H1 (cell line): ENCODE measurements around the gene ASTN1. TPM values are rescaled to one million over a fixed set of nuclear protein-coding genes. Genes with fewer than 3 reads are reported as not detected.

ENCODE experiments used
- CTCF ChIA-PET: fragments of 300-600 bp; sonication (Branson Sonifier 250); formaldehyde crosslinking; loops from one replicate; lab custom pipeline; 2021; ENCODE audit not compliant: partially characterized antibody; lab: Charles Lee
- POLR2A ChIA-PET: fragments of 300-600 bp; sonication (Branson Sonifier 250); formaldehyde crosslinking; loops from one replicate; lab custom pipeline; 2021; ENCODE audit warnings: inconsistent platforms; ENCODE audit not compliant: partially characterized antibody; lab: Charles Lee
- DNase-seq, 2 experiments: peaks; one replicate each; pipeline versions ENCODE4 v3.0.0 to v3.0.0-alpha.2; 2010 to 2022; ENCODE audit warnings: low spot score in 2 of 2, low read depth in 1 of 2, mixed read lengths in 1 of 2
- FAIRE-seq: peaks from 2 replicates; lab custom pipeline; 2011; peaks lifted over from hg19 to GRCh38; lab: Jason Lieb, UNC
- H2AFZ ChIP-seq: 2 replicates; pipeline ENCODE4 v1.8.1; 2012; ENCODE audit warnings: low read length, inconsistent platforms
- H2AK5ac ChIP-seq: 2 replicates; pipeline ENCODE4 v1.6.1; 2013; ENCODE audit warnings: low read depth, low read length
- H2BK120ac ChIP-seq: replicated peaks from 2 replicates; pipeline ENCODE3; 2013; ENCODE audit warnings: low read depth, low read length, inconsistent platforms
- H2BK12ac ChIP-seq: 2 replicates; pipeline ENCODE4 v1.6.1; 2013; ENCODE audit warnings: low read depth, low read length
- H2BK15ac ChIP-seq: 2 replicates; pipeline ENCODE4 v1.6.1; 2013; ENCODE audit warnings: low read length
- H2BK20ac ChIP-seq: 2 replicates; pipeline ENCODE4 v1.6.1; 2013; ENCODE audit warnings: low read length
- H2BK5ac ChIP-seq: 2 replicates; pipeline ENCODE4 v1.6.1; 2013; ENCODE audit warnings: low read depth, low read length
- H3K14ac ChIP-seq: 2 replicates; pipeline ENCODE4 v1.6.1; 2013; ENCODE audit warnings: inconsistent platforms; ENCODE audit not compliant: insufficient read length
- H3K18ac ChIP-seq: 2 replicates; pipeline ENCODE4 v1.6.1; 2013; ENCODE audit warnings: low read length; ENCODE audit errors: extremely low read depth
- H3K23ac ChIP-seq: 2 replicates; pipeline ENCODE4 v1.6.1; 2013; ENCODE audit warnings: inconsistent platforms; ENCODE audit not compliant: insufficient read length
- H3K23me2 ChIP-seq: 2 replicates; pipeline ENCODE4 v1.6.1; 2013; ENCODE audit warnings: low read depth, low read length
- H3K27ac ChIP-seq: 2 replicates; pipeline ENCODE4 v1.6.1; 2011; ENCODE audit warnings: low read depth, low read length, inconsistent platforms
- H3K27me3 ChIP-seq, 4 experiments: replicated peaks in 1 of 4; 1 replicate in 1 of 4; 2 replicates in 3 of 4; pipeline versions ENCODE4 v1.6.1 to v1.8.1; 2011 to 2013; ENCODE audit warnings: low read length in 3 of 4, mild to moderate bottlenecking in 3 of 4, inconsistent platforms in 2 of 4, mixed read lengths in 2 of 4, moderate library complexity in 1 of 4; ENCODE audit not compliant: control insufficient read depth in 3 of 4, insufficient read depth in 3 of 4; ENCODE audit errors: extremely low read depth in 1 of 4
- H3K36me3 ChIP-seq, 4 experiments: 2 replicates each; pipeline versions ENCODE4 v1.6.1 to v1.8.1; 2011 to 2013; ENCODE audit warnings: mild to moderate bottlenecking in 4 of 4, low read length in 3 of 4, moderate library complexity in 2 of 4, control low read depth in 1 of 4, inconsistent platforms in 1 of 4; ENCODE audit not compliant: insufficient read depth in 4 of 4, control insufficient read depth in 2 of 4
- H3K4ac ChIP-seq: replicated peaks from 2 replicates; pipeline ENCODE3; 2013; ENCODE audit warnings: low read length, low read depth, mixed read lengths, inconsistent platforms; ENCODE audit not compliant: insufficient read length
- H3K4me1 ChIP-seq, 4 experiments: replicated peaks in 1 of 4; 1 replicate in 1 of 4; 2 replicates in 3 of 4; pipeline versions ENCODE4 v1.6.1 to v1.8.1; 2011 to 2013; ENCODE audit warnings: low read length in 3 of 4, inconsistent platforms in 2 of 4, mixed read lengths in 1 of 4; ENCODE audit not compliant: insufficient read depth in 4 of 4, control insufficient read depth in 3 of 4
- H3K4me2 ChIP-seq, 2 experiments: 2 replicates each; pipeline versions ENCODE4 v1.6.1 to v1.8.1; 2011 to 2013; ENCODE audit warnings: low read depth in 2 of 2, low read length in 2 of 2, control low read depth in 1 of 2, inconsistent platforms in 1 of 2, mild to moderate bottlenecking in 1 of 2; ENCODE audit not compliant: insufficient read depth in 1 of 2
- H3K4me3 ChIP-seq, 4 experiments: fragments of 200-600, 300-600 bp in 1 of 4; sonication (generic), shearing (Covaris generic), sonication (Bioruptor Twin) in 1 of 4; 2 replicates each; pipeline versions ENCODE4 v1.5.1 to v1.8.1; 2011 to 2016; ENCODE audit warnings: low read length in 4 of 4, low read depth in 3 of 4, control low read depth in 2 of 4, inconsistent platforms in 2 of 4, mild to moderate bottlenecking in 2 of 4, mixed read lengths in 1 of 4, moderate library complexity in 1 of 4; ENCODE audit not compliant: insufficient read depth in 2 of 4; ENCODE audit errors: extremely low read depth in 1 of 4
- H3K56ac ChIP-seq: replicated peaks from 2 replicates; pipeline ENCODE3; 2013; ENCODE audit warnings: low read depth, mild to moderate bottlenecking, mixed read lengths, low read length, inconsistent platforms; ENCODE audit not compliant: insufficient read length
- H3K79me1 ChIP-seq: 2 replicates; pipeline ENCODE4 v1.6.1; 2013; ENCODE audit warnings: low read depth, low read length, control low read depth
- H3K79me2 ChIP-seq, 2 experiments: 2 replicates each; pipeline versions ENCODE4 v1.6.1 to v1.8.1; 2012 to 2013; ENCODE audit warnings: low read length in 2 of 2, mild to moderate bottlenecking in 2 of 2, inconsistent platforms in 1 of 2; ENCODE audit not compliant: insufficient read depth in 2 of 2, control insufficient read depth in 1 of 2
- H3K9ac ChIP-seq, 4 experiments: replicated peaks in 1 of 4; 1 replicate in 1 of 4; 2 replicates in 3 of 4; pipeline versions ENCODE4 v1.6.1 to v1.8.1; 2011 to 2013; ENCODE audit warnings: low read depth in 3 of 4, low read length in 3 of 4, control low read depth in 2 of 4, mild to moderate bottlenecking in 2 of 4, moderate library complexity in 2 of 4, inconsistent platforms in 1 of 4; ENCODE audit errors: extremely low read depth in 1 of 4
- H3K9me3 ChIP-seq, 2 experiments: 2 replicates each; pipeline versions ENCODE4 v1.6.1 to v1.8.1; 2012 to 2013; ENCODE audit warnings: mild to moderate bottlenecking in 2 of 2, moderate library complexity in 2 of 2, control low read depth in 1 of 2, inconsistent platforms in 1 of 2, low read depth in 1 of 2, low read length in 1 of 2, mixed read lengths in 1 of 2; ENCODE audit not compliant: insufficient read depth in 2 of 2
- H4K20me1 ChIP-seq, 2 experiments: replicated peaks in 1 of 2; 2 replicates each; pipeline versions ENCODE3 to v1.8.1; 2011 to 2013; ENCODE audit warnings: inconsistent platforms in 2 of 2, low read length in 2 of 2, mild to moderate bottlenecking in 1 of 2; ENCODE audit not compliant: insufficient read depth in 2 of 2, control insufficient read depth in 1 of 2
- H4K5ac ChIP-seq: 2 replicates; pipeline ENCODE4 v1.6.1; 2013; ENCODE audit warnings: low read length, low read depth, mixed read lengths, inconsistent platforms; ENCODE audit not compliant: insufficient read length
- H4K8ac ChIP-seq: 2 replicates; pipeline ENCODE4 v1.8.0; 2013; ENCODE audit warnings: mild to moderate bottlenecking, moderate library complexity, low read length, inconsistent platforms; ENCODE audit not compliant: insufficient read depth; ENCODE audit errors: extremely low read depth
- H4K91ac ChIP-seq: replicated peaks from 2 replicates; pipeline ENCODE3; 2013; ENCODE audit warnings: low read length, mixed read lengths, inconsistent platforms; ENCODE audit not compliant: insufficient read length
- CBX8 ChIP-seq: fragments of 300-800, 300-1000 bp; sonication (generic); IDR thresholded peaks from 2 replicates; pipeline ENCODE4 v1.7.1; 2016; ENCODE audit warnings: low read depth, low read length, borderline replicate concordance
- FOSL1 ChIP-seq: IDR thresholded peaks from 2 replicates; pipeline ENCODE4 v1.6.1; 2011; ENCODE audit warnings: mild to moderate bottlenecking, low read depth, low read length, moderate library complexity; ENCODE audit not compliant: insufficient read depth
- GTF2F1 ChIP-seq: IDR thresholded peaks from 2 replicates; pipeline ENCODE4 v1.6.1; 2012; ENCODE audit warnings: low read depth, low read length, improper control_type of control experiment, borderline replicate concordance
- HDAC6 ChIP-seq: IDR thresholded peaks from one replicate; pipeline ENCODE4 v1.7.1; 2012; ENCODE audit warnings: low read depth, mild to moderate bottlenecking, inconsistent platforms, low read length, moderate library complexity
- MAFK ChIP-seq: IDR thresholded peaks from 2 replicates; pipeline ENCODE4 v1.6.1; 2012; ENCODE audit warnings: low read depth, mild to moderate bottlenecking, improper control_type of control experiment, low read length
- POLR2A ChIP-seq, 2 experiments: IDR thresholded peaks; 1 replicate in 1 of 2; 2 replicates in 1 of 2; pipeline ENCODE4 v1.6.1; 2011; ENCODE audit warnings: low read depth in 2 of 2, low read length in 2 of 2, mild to moderate bottlenecking in 2 of 2; ENCODE audit errors: control extremely low read depth in 1 of 2
- POLR2AphosphoS5 ChIP-seq: IDR thresholded peaks from 2 replicates; pipeline ENCODE4 v1.6.1; 2011; ENCODE audit warnings: low read depth, low read length
- RAD21 ChIP-seq, 2 experiments: IDR thresholded peaks in 1 of 2; conservative IDR thresholded peaks in 1 of 2; 2 replicates each; pipeline ENCODE4 v1.6.1; 2011; ENCODE audit warnings: low read depth in 2 of 2, low read length in 2 of 2, improper control_type of control experiment in 1 of 2, inconsistent platforms in 1 of 2, mild to moderate bottlenecking in 1 of 2, moderate library complexity in 1 of 2
- WGBS, 2 experiments: shearing (Covaris generic) in 1 of 2; methylation state at CpG; one replicate each; pipeline versions ENCODE4 v1.1.6 to v1.1.7; 2013 to 2015; ENCODE audit warnings: low lambda C conversion rate in 2 of 2, mixed read lengths in 2 of 2, inconsistent platforms in 1 of 2, low coverage in 1 of 2, missing lambda C conversion rate in 1 of 2; ENCODE audit not compliant: insufficient replicate concordance in 2 of 2, insufficient coverage in 1 of 2, insufficient read length in 1 of 2; ENCODE audit errors: extremely low coverage in 1 of 2, missing lambda C conversion rate in 1 of 2; 5-methylcytosine and 5-hydroxymethylcytosine counted together
- polyA plus RNA-seq, 7 experiments: library from polyadenylated mRNA; depleted of rRNA in 3 of 7; stranded (reverse) in 5 of 7; unstranded in 2 of 7; fragments of >200 nt in 5 of 7; fragments of 200-250 nt in 2 of 7; gene quantifications; 1 replicate in 5 of 7; 2 replicates in 1 of 7; 4 replicates in 1 of 7; pipeline versions ENCODE4 v1.2.1 to v1.2.3, GENCODE V29; 2011 to 2013; ENCODE audit warnings: missing spikeins in 2 of 7, mixed read lengths in 2 of 7
- total RNA-seq: library from RNA; stranded (reverse); fragmentation: NEBNext Ultra II Directional; extraction: Animal tissue kit (Norgen Biotek cat#: 25700); gene quantifications from 2 replicates; pipeline ENCODE4 v1.2.1, GENCODE V29; 2021
- TF ChIP-seq, protein P1 (sequence below), 3 experiments: IDR thresholded peaks; 1 replicate in 2 of 3; 2 replicates in 1 of 3; pipeline versions ENCODE4 v1.5.1 to v1.6.1; 2011; ENCODE audit warnings: low read length in 3 of 3, mild to moderate bottlenecking in 3 of 3, inconsistent platforms in 2 of 3, low read depth in 1 of 3, moderate library complexity in 1 of 3; ENCODE audit not compliant: insufficient read depth in 1 of 3; ENCODE audit errors: control extremely low read depth in 1 of 3

ASTN1 gene
- total and polyA plus RNA-seq, 2 of the 8 experiments (the other 6 are each of a cell fraction or from before 2014, with no cell fraction given): 2.9 to 4.1 TPM

DNA sequence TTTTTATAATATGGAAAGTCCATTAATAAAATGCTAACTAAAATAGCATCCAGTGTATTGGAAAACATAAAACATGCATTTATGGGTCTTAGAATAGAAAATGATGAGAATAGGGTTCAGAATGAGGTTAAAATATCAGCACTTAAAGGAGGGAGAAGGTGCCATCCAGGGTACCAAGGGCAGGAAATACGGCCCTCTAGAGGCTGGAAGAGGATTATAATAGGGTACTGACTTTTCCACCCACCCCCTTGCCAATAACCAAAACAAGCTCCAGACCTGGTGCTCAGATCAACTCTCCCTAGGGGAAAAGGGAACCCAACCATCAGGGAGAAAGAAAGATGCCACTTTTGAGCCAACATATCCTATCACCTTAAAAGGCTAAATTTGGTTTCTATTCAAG is 26.7 kb downstream of the ASTN1 start:
- Histone ChIP-seq H3K36me3 (no peaks in the 10 kb centered on the region), H3K4me3 (no peak overlapping the region), H2BK120ac (no peak overlapping the region), H4K5ac (no peak overlapping the region), H3K27ac (no peak overlapping the region), H3K79me2 (no peaks in the 10 kb centered on the region), H3K9me3 (no peaks in the 10 kb centered on the region), H2AK5ac (no peak overlapping the region), H4K91ac (no peak overlapping the region), H3K23ac (no peak overlapping the region), H4K8ac (no peak overlapping the region), H2BK5ac (no peak overlapping the region), H3K4ac (no peak overlapping the region), H3K23me2 (no peaks in the 10 kb centered on the region), H3K56ac (no peak overlapping the region), H3K79me1 (no peaks in the 10 kb centered on the region), H3K14ac (no peak overlapping the region), H2BK15ac (no peak overlapping the region), H3K4me1 (peaks cover 0 to 2% (median 1%) of the 10 kb centered on the region in 4 experiments; a peak in 2 of 7 replicates), H4K20me1 (no peaks in the 10 kb centered on the region), H2AFZ (no peak overlapping the region), H2BK20ac (no peak overlapping the region), H3K27me3 (no peaks in the 10 kb centered on the region), H3K18ac (no peak overlapping the region), H2BK12ac (no peak overlapping the region), H3K4me2 (no peak overlapping the region), H3K9ac (no peak overlapping the region)
- ChIA-PET POLR2A (no interaction called here), CTCF (interaction anchor here (0.5 to 3.2 kb wide), 31 partner anchors 8 to 1126 kb away, joined by 3 to 19 read pairs (median 4); partner anchors contain the start of genes ASTN1 and BRINP2)
- FAIRE-seq (peak; percentile 74), DNase-seq (no peak)
- peak; percentile 49 to 62 for TF ChIP-seq RAD21 (IDR thresholded peaks at IDR 0.05 in 1 of 2, conservative IDR thresholded peaks at IDR 0.05 in 1 of 2; ENCODE audit: low read depth in 2 of 2, low read length in 2 of 2)
- no peak for TF ChIP-seq CBX8
- no peak for TF ChIP-seq POLR2A (IDR thresholded peaks at IDR 0.05; ENCODE audit: control extremely low read depth in 1 of 2, low read depth in 2 of 2, low read length in 2 of 2)
- TF ChIP-seq GTF2F1: no peak
- TF ChIP-seq, protein P1, sequence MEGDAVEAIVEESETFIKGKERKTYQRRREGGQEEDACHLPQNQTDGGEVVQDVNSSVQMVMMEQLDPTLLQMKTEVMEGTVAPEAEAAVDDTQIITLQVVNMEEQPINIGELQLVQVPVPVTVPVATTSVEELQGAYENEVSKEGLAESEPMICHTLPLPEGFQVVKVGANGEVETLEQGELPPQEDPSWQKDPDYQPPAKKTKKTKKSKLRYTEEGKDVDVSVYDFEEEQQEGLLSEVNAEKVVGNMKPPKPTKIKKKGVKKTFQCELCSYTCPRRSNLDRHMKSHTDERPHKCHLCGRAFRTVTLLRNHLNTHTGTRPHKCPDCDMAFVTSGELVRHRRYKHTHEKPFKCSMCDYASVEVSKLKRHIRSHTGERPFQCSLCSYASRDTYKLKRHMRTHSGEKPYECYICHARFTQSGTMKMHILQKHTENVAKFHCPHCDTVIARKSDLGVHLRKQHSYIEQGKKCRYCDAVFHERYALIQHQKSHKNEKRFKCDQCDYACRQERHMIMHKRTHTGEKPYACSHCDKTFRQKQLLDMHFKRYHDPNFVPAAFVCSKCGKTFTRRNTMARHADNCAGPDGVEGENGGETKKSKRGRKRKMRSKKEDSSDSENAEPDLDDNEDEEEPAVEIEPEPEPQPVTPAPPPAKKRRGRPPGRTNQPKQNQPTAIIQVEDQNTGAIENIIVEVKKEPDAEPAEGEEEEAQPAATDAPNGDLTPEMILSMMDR (IDR thresholded peaks at IDR 0.05; ENCODE audit: control extremely low read depth in 1 of 3, insufficient read depth in 1 of 3, low read depth in 1 of 3, low read length in 3 of 3): peak; percentile 7 to 58 (median 49)
- TF ChIP-seq FOSL1: no peak
- TF ChIP-seq POLR2AphosphoS5: no peak
- no peak for TF ChIP-seq HDAC6
- no peak for TF ChIP-seq MAFK
- 56% methylated on average over 1 of the region's 1 CpG; no CpG with 5 or more reads in 1 of the 2 experiments for WGBS, 2 experiments
